Activated naive CD4-positive, alpha-beta T cell treated with anti-CD3 and anti-CD28 coated beads, Interleukin-2, amount 50 U/mL, for 72 hours (primary cell): Measurements from ENCODE around the gene IQCE. TPM values are rescaled to one million over a fixed set of nuclear protein-coding genes. Genes with fewer than 3 reads are reported as not detected.
"Not testable (repeated sequence)": the region's sequence is repeated elsewhere in the genome, so short reads cannot be mapped to it uniquely, and the experiment has no call there.

Source experiments
- ATAC-seq, 2 donors: fragments of 150-1000 bp; cut with Tn5 transposase; 2 replicates each; pipeline ENCODE4 v1.10.0; 2021; ENCODE audit warnings: mild to moderate bottlenecking in 2 of 2, moderate library complexity in 2 of 2
- DNase-seq, 2 donors: peaks; one replicate each; pipeline ENCODE4 v3.0.0; 2021 to 2022; ENCODE audit warnings: low spot score in 2 of 2
- H3K27ac Mint-ChIP-seq, 2 donors: one replicate each; pipeline ENCODE4 v1.8.0; 2022; ENCODE audit warnings: mild to moderate bottlenecking in 2 of 2, mixed read lengths in 2 of 2
- H3K36me3 Mint-ChIP-seq, 2 donors: one replicate each; pipeline ENCODE4 v1.8.0; 2022; ENCODE audit warnings: mixed read lengths in 2 of 2
- H3K9me3 Mint-ChIP-seq, 2 donors: one replicate each; pipeline ENCODE4 v1.8.0; 2022; ENCODE audit warnings: mixed read lengths in 2 of 2
- total RNA-seq, 2 donors: library from RNA; stranded (reverse); gene quantifications; one replicate each; pipeline ENCODE4 v1.2.3, GENCODE V29; 2022

Gene IQCE
- total RNA-seq, 2 donors from 2014 or later: 7.3 to 9.5 TPM

DNA sequence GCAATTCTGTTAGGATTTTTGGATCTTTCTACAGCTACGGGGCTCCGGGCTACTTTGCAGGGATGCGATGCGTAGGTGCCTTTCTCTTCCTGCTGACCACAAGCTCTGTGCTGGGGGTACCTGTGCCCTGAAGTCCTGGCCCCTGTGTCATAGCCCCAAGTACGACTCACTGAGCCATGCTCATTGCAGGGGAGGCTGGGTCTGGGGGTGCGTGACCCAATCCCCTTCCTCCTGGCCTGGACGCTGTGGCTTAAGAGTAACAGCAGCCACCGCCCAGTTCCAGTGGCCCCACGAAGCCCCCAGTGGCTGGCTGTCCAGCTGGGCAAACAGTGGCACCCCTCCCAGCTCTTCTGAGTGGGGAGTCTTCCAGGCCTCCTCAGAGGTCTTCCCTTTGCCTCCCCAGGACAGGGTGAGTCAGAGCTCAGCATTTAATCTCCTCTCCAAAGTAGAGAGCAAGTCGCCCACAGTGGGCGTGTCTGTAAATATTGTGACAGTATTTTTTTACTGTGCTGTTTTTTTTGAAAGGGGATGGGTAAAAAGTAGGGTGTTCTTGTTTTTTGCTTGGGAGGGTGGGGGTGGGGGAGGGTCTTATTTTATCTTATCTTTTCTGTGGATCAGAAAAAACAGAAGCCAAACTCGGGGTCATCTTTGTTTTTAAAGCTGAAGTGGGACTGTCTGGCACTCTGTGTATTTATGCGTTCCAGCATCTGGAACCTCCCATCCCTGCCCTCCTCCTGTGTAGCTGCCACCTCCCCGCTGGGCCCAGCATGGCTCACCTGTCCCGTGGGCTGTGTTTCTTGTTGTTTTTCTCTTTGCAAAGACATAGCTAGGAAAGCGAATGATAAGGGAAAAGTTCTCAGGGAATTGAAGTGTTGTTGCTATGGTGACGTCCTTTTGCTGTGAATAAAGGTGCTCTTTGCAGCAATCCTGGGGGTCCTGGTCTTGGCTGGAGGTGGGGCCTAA lies 31.0 kb upstream of the IQCE start:
- H3K9me3 Mint-ChIP-seq: no peaks in the 10 kb centered on the region

DNA sequence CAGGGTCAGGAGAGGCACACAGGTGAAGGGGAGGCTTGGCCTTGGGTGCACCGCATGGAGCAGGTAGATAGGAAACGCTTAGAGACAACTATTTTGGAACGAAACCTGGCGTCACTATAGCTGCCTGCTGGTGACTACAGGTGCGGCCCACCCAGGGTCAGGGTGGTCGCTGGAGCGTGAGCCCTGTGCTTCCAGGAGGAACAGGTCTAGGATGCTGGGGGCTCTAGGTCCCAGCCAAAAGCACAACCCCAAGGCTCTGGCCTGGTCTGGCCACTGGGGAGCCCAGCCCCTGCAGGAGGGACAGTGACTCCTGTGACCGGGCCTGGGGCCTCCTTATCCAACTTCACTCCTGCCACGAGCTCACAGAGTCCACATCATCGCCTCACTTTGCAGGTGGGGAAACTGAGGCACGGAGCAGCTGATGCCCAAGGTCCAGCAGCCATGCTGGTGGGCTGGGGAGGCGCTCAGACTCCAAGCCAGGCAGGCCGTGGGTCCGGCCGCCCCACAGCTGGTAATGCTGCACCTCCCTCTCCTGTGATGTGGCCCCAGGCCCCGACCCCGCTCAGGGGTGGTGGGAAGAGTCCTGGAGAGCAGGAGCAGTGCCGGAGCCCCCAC lies 30.2 kb upstream of the IQCE start:
- DNase-seq: no peak

More for the DNA sequence above, 31.0 kb upstream of the IQCE start:
- no peak for DNase-seq
- Mint-ChIP-seq H3K36me3 (peaks cover 0 to 4% of the 10 kb centered on the region in 2 donors), H3K27ac (peak overlapping the region in 1 of 2 donors; percentile 91)
- ATAC-seq: no peak

DNA sequence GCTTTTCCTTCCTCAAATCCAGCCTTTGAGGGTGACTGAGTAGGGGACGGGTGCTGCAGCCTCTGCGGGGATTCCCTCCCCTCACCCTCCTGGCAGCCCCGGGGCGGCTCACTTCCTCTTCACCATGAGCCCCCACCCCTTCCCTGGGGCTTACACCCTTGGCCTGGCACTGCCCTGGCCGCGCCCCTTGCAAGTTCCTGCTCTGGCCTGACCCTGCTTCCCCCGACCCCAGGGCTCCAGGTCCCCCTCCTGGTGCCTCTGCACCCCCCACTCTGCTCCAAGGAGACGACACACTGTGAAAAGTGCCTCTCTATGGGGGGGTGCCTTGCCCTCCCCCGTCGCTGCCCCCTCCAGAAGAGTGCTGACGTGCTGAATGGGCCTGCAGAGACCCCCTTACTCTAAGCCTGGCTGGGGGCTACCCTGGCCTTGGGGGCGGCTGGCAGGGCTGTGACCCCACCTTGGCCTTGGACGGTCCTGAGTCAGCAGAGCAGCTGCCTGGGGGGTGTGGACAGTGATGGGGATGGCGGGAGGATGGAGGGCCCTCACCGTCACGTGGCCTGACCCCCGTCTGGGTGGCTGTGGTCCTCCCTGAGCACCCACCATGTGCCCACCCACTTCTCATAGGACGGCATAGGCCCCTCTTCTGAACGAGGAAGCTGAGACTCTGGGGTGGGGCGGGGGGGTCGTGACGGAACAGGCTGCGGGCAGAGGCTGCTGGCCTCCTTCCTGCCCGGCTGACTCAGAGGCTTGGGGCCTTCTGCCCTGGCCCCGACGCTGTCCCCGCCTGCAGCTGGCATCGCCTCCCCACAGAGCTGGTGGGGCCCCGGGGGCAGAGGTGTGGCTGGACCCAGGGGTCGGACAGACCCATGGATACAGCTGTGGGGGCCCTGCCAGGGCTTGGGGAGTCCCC lies 29.4 kb upstream of the IQCE start:
- H3K9me3 Mint-ChIP-seq: no peaks in the 10 kb centered on the region
- DNase-seq: peak; percentile 50 to 79
- H3K27ac Mint-ChIP-seq: peak overlapping the region; percentile 22 to 91
- peak; percentile 59 to 81 for ATAC-seq
- H3K36me3 Mint-ChIP-seq: no peaks in the 10 kb centered on the region

More for the DNA sequence above, 30.2 kb upstream of the IQCE start:
- Mint-ChIP-seq H3K9me3 (no peaks in the 10 kb centered on the region), H3K36me3 (no peaks in the 10 kb centered on the region), H3K27ac (peak overlapping the region in 1 of 2 donors; percentile 91)
- ATAC-seq: peak in 1 of 2 donors; percentile 1

DNA sequence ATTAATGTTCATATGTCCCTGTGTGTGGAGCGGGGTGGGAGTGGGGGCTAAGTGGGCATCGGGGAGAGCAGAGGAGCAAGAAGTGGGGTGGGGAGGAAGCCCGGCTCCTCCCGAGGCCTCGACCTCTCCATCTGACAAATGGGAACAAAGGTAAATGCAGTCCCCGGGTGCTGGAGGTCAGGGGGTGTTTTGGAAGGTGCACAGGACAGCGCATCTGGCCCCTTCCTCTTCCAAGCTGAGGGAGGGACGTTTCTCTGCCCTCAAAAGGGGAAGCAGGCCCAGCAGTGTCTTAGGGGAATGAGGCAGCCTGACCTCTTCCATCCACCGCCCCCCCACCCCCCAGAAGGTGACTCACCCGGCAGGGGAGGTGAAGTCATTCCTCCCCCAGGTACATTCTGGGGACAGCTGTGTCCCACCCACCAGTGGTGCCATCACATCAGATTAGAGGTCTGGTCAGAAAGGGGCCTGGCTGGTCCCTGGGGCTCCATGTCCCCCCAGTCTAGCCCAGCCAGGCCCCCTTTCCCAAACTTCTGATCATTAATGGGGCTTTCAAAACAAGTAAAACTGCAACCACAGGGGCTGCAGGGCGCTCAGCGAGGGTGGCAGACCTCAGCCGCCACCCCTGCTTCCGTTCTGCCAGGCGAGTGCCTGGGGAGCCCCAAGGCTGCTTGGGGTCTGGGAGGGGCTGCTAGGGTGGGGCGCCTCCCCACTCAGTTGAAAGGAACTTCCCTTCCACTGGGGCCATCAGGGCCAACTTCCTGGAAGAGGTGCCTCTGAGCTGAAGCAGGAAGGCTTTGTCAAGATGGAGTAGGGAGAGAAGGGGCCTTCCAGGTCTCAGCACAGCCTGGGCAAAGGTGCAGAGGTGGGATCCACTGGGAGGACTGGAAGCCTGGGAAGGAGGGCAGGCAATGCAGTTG lies 28.4 kb upstream of the IQCE start:
- no peaks in the 10 kb centered on the region for H3K9me3 Mint-ChIP-seq
- DNase-seq (peak; percentile 49 to 81), ATAC-seq (peak; percentile 65 to 67)
- peak overlapping the region; percentile 89 to 91 for H3K27ac Mint-ChIP-seq
- H3K36me3 Mint-ChIP-seq: no peaks in the 10 kb centered on the region

DNA sequence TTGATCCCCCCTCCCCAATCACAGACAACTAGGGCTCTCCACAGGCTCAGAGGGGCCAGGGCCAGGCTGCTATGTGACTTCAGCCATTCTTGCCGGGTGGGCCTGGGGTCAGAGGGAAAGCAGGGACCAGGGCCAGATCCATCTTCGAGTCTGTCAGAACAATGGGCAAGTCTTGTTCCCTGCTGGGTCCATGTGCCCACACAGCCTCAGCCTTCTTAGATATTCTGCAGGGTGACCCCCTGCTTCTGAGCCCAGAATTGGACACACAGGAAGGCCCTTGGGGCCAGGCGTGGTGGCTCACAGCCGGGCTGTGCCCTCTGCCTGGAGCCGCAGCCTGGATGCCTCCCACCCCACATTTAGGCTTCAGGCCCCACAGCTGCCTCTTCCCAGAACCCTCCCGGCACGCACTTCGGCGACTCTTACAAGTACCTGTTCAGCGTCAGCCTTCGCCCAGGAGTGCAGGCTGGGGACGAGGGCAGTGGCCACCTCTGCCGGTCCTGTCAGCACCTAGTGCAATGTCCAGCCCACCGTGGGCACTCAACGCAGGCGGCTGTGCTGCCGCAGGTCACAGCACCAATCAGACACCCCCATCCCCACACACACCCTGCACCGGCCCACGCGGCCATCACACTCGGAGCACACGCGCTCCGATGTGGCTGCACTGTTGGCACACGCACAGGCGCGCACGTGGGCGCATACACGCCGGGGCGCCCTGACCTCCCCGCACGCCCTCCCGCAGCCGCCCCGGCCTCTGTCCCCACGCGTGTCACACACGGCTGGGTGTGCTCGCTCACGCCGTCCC lies 27.6 kb upstream of the IQCE start:
- H3K36me3 Mint-ChIP-seq, ATAC-seq, H3K9me3 Mint-ChIP-seq, DNase-seq: not testable (repeated sequence)
- peak overlapping the region; percentile 65 to 91 for H3K27ac Mint-ChIP-seq

DNA sequence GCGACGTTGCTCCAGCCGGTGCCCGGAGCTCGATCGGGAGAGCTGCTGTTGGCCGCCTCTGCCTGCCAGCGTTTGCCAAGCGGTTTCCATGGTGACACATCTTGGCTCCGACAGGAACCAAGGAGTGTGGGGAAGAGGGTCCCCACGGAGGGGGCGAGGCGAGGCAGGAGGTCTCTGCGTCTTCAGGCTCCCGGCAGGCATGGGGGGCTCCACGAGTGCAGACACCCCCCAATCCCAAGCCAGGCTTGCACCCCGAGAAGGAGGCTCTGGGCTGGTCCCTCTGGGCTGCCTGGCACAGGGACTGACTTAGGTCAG lies 27.0 kb upstream of the IQCE start:
- not testable (repeated sequence) for H3K36me3 Mint-ChIP-seq, H3K9me3 Mint-ChIP-seq, DNase-seq, H3K27ac Mint-ChIP-seq, ATAC-seq

DNA sequence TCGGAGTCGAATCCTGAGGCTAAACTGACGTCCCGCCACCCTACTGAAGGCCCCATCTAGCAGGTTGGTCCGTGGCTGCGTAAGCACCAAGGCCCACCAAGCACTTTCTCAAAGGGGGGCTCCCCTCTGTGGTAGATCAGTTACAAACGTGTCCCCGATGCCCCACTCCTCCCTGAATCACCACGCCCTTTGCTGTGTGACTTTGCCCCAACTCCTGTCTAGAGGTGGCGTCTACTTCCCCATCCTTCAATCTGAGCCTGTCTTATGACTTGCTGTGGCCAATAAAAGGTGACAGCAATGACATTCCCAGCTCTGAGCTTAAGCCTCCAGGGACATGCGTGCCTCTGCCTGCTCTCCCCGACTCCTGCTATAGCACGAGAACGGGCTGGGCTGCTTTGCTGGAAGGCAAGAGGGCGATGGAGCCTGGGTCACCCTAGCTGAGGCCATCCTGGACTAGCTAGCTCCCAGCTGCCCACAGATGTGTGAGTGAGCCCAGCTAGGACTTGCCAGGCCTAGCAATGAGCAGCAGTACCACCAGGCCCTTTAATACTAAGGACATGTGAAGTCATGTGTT lies 26.5 kb upstream of the IQCE start:
- not testable (repeated sequence) for ATAC-seq, H3K27ac Mint-ChIP-seq

DNA sequence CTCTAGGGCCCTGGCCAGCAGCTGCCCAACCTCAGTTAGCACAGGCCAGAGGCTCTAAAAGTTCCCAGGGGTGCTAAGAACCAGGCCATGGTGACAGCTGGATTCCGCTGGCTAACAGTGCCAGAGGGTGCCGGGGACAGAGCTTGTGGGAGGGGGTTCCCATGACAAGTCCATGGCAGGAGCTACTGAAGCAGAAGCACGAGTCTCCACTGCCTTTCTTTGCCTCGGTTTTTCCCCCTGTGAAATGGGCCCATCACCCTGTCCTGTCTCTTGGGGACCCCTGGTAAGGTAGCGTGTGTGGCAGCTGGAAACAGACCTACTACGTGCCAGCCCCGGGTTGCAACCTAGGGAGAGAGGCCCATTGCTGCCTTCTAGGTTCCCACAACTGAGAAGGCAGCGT lies 26.0 kb upstream of the IQCE start:
- H3K9me3 Mint-ChIP-seq, ATAC-seq, H3K27ac Mint-ChIP-seq: not testable (repeated sequence)

More for the DNA sequence above, 26.5 kb upstream of the IQCE start:
- not testable (repeated sequence) for DNase-seq, H3K36me3 Mint-ChIP-seq, H3K9me3 Mint-ChIP-seq

DNA sequence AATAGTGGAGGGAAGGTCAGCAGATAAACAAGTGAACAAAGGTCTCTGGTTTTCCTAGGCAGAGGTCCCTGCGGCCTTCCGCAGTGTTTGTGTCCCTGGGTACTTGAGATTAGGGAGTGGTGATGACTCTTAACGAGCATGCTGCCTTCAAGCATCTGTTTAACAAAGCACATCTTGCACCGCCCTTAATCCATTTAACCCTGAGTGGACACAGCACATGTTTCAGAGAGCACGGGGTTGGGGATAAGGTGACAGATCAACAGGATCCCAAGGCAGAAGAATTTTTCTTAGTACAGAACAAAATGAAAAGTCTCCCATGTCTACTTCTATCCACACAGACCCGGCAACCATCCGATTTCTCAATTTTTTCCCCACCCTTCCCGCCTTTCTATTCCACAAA lies 25.2 kb upstream of the IQCE start:
- not testable (repeated sequence) for H3K9me3 Mint-ChIP-seq, ATAC-seq, H3K27ac Mint-ChIP-seq, H3K36me3 Mint-ChIP-seq, DNase-seq

More for the DNA sequence above, 26.0 kb upstream of the IQCE start:
- not testable (repeated sequence) for H3K36me3 Mint-ChIP-seq, DNase-seq

DNA sequence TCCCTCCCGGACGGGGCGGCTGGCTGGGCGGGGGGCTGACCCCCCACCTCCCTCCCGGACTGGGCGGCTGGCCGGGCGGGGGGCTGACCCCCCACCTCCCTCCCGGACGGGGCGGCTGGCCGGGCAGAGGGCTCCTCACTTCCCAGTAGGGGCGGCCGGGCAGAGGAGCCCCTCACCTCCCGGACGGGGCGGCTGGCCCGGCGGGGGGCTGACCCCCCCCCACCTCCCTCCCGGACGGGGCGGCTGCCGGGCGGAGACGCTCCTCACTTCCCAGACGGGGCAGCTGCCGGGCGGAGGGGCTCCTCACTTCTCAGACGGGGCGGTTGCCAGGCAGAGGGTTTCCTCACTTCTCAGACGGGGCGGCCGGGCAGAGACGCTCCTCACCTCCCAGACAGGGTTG lies 24.6 kb upstream of the IQCE start:
- H3K9me3 Mint-ChIP-seq, DNase-seq, ATAC-seq, H3K27ac Mint-ChIP-seq, H3K36me3 Mint-ChIP-seq: not testable (repeated sequence)

DNA sequence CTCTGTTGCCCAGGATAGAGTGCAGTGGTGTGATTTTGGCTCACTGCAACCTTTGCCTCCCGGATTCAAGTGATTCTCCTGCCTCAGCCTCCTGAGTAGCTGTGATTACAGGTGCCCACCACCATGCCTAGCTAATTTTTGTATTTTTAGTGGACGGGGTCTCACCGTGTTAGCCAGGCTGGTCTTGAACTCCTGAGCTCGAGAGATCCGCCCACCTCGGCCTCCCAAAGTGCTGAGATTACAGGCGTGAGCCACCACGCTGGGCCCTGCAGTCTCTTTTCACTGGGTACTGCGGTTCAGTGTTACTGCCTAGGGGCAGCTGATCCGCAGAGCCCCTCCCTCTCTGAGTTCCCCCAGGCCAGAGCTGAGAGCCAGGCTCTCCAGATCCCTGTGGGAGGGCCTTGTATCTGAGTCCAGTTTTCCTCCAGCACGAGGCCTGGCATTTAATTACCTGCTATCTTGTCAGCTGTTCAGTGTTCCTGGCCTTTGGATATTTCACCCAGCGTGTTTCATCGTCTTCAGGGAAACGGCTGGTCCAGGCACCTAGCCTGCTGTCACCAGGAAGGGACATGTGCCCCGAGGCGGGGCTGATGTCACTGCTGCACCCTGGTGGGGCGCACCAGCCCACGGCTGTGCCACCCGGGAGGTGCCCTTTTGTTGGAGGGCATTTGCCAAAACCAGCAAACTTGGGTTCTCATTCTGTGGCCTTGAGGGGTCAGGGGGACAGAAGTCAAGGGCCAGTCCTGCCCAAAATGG lies 22.7 kb upstream of the IQCE start:
- not testable (repeated sequence) for H3K27ac Mint-ChIP-seq, ATAC-seq, H3K9me3 Mint-ChIP-seq, DNase-seq, H3K36me3 Mint-ChIP-seq

DNA sequence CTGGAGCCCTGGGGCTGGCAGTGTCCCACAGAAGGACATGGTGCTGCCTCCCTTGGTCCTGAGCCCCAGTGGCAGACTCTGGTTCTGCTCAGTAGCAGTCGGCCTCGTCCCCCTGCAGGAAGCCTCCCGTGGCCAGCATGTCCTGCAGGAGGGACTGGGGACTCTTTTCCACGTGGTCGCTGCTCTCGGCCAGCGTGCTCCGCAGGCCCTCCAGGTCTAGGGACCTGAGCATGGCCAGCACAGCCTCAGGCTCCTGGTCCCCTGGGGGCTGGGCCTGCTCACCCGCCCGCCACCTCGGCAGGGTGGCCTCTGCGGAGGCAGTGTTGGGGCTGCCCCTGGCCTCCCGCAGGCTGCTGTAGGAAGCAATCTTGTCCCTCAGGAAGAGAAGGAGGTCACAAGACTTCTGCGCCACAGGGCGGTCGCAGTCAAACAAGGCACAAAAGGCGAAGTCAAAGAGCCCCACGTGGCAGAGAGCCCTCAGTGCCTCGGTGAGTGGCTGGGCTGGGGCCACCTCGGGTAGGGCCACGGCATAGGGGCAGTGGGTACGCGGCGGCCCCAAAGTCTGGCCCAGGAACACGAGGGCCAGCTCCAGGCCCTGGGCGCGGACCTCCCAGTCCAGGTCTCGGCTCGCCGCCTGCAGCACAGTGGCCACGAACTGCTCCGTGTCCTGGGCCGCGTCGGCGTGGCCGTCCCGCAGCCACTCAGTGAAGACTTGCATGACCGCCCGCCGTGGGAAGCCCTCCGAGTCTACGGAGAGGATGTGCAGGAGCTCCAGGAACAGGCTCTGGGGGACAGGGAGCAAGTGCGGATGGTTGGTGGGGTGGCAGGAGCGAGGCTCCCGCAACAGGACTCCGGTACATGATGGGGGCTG lies 20.6 kb upstream of the IQCE start:
- DNase-seq (peak in 1 of 2 donors; percentile 55), ATAC-seq (peak; percentile 12 to 17)
- no peaks in the 10 kb centered on the region for H3K9me3 Mint-ChIP-seq
- no peaks in the 10 kb centered on the region for H3K36me3 Mint-ChIP-seq
- no peak overlapping the region for H3K27ac Mint-ChIP-seq
